H1 (cell line): ENCODE results near the gene PPP1R1B.

ENCODE experiments used
- EP300 ChIP-seq, 2 experiments: IDR thresholded peaks; 1 replicate in 1 of 2; 2 replicates in 1 of 2; pipeline ENCODE4 v1.6.1; 2011 to 2012; ENCODE audit warnings: low read depth in 2 of 2, low read length in 2 of 2, mild to moderate bottlenecking in 2 of 2, borderline replicate concordance in 1 of 2, inconsistent platforms in 1 of 2, moderate library complexity in 1 of 2
- EZH2 ChIP-seq: fragments of 200-600 bp; sonication (generic); IDR thresholded peaks from 2 replicates; pipeline ENCODE4 v1.7.1; 2012; ENCODE audit warnings: low read depth, mild to moderate bottlenecking, moderate library complexity, low read length, inconsistent platforms; ENCODE audit not compliant: severe bottlenecking
- POLR2A ChIP-seq, 2 experiments: IDR thresholded peaks; 1 replicate in 1 of 2; 2 replicates in 1 of 2; pipeline ENCODE4 v1.6.1; 2011; ENCODE audit warnings: low read depth in 2 of 2, low read length in 2 of 2, mild to moderate bottlenecking in 2 of 2; ENCODE audit errors: control extremely low read depth in 1 of 2
- TF ChIP-seq, protein P1 (sequence below), 3 experiments: IDR thresholded peaks; 1 replicate in 2 of 3; 2 replicates in 1 of 3; pipeline versions ENCODE4 v1.5.1 to v1.6.1; 2011; ENCODE audit warnings: low read length in 3 of 3, mild to moderate bottlenecking in 3 of 3, inconsistent platforms in 2 of 3, low read depth in 1 of 3, moderate library complexity in 1 of 3; ENCODE audit not compliant: insufficient read depth in 1 of 3; ENCODE audit errors: control extremely low read depth in 1 of 3

DNA sequence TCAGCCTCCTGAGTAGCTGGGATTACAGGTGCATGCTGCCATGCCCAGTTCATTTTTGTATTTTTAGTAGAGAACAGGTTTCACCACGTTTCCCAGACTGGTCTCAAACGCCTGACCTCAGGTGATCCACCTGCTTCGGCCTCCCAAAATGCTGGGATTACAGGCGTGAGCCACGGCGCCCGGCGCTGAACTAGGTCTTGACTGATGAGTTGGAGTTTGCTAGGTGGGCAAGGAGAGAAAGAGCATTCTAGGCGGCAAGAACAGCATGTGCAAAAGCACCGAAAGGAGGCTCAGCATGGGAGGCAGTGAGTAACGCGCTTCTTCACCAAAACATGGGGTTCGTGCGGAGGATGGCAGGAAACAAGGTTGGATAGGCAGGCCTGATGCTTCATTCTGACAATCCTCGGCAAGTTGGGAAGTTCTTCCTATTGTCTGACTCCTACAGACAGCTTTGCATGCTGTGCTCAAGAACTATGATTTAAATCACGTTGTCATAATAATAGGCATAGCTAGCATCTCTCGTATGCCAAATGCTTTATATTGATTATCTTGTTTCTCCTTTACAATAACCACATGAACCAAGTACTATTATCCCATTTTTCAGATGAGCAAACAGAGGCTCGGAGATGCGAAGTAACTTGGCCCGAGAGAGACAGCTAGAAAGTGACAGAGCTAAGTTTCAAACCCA lies 45.5 kb upstream of the PPP1R1B start:
- TF ChIP-seq POLR2A (IDR thresholded peaks at IDR 0.05; ENCODE audit: control extremely low read depth in 1 of 2, low read depth in 2 of 2, low read length in 2 of 2) (no peak), EZH2 (no peak), EP300 (IDR thresholded peaks at IDR 0.05; ENCODE audit: borderline replicate concordance in 1 of 2, low read depth in 2 of 2, low read length in 2 of 2) (no peak)
- TF ChIP-seq, protein P1, sequence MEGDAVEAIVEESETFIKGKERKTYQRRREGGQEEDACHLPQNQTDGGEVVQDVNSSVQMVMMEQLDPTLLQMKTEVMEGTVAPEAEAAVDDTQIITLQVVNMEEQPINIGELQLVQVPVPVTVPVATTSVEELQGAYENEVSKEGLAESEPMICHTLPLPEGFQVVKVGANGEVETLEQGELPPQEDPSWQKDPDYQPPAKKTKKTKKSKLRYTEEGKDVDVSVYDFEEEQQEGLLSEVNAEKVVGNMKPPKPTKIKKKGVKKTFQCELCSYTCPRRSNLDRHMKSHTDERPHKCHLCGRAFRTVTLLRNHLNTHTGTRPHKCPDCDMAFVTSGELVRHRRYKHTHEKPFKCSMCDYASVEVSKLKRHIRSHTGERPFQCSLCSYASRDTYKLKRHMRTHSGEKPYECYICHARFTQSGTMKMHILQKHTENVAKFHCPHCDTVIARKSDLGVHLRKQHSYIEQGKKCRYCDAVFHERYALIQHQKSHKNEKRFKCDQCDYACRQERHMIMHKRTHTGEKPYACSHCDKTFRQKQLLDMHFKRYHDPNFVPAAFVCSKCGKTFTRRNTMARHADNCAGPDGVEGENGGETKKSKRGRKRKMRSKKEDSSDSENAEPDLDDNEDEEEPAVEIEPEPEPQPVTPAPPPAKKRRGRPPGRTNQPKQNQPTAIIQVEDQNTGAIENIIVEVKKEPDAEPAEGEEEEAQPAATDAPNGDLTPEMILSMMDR (IDR thresholded peaks at IDR 0.05; ENCODE audit: control extremely low read depth in 1 of 3, insufficient read depth in 1 of 3, low read depth in 1 of 3, low read length in 3 of 3), result no peak
